ENCODE data around the gene MS4A15.

Gene MS4A15

GRCh38 chr11:60790726-60791125, 34.1 kb downstream of the MS4A15 start:
- H3K4me1 ChIP-seq (ENCODE audit: insufficient read depth, low read length) = no peaks in the 10 kb centered on the region
- H3K36me3 ChIP-seq (ENCODE audit: insufficient read depth, low read length) = no peaks in the 10 kb centered on the region
- H3K9ac ChIP-seq (ENCODE audit: low read depth, low read length) = no peak overlapping the region
- peaks cover 17% of the 10 kb centered on the region for H3K9me3 ChIP-seq (ENCODE audit: control insufficient read depth, insufficient read depth, low read length)

DNA sequence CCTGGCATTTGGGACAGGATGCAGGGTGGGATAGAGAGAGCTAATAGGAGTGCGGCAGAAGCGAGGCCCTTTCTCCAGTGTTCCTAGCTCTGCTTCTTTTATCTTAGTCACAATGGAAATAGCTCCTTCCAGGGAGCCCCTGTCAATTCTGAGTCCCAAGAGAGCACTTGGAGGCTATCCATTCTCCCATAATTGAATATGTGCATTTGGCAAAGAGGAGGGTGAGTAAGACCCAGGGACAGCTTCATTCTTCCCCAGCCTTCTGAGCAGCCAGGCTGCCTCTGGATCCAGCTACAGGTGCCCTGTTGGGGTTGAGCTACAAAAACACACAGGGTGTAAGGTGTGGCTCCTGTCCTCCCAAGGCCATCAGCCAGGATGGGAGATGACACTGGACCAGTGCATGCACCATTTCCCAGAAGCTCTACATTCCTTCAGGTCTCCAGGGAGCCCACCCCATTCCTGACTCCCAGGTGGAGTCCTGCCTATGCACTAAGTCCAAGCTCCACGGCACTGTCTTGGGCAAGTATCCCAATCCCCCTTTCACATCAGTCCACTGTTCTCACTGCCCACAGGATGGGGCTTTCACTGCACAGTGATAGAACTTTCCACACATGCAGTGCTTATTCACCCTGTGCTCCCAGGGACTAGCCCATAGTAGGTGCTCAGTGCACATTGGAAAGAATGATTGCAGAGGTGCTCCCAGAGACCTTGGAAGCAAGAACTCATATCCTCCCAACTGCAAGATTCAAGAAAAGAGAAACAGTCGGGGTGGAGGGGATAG, 34.7 kb downstream of the MS4A15 start:
- no peak overlapping the region for H3K9ac ChIP-seq (ENCODE audit: low read depth, low read length)
- H3K4me1 ChIP-seq (ENCODE audit: insufficient read depth, low read length) = no peaks in the 10 kb centered on the region
- H3K9me3 ChIP-seq (ENCODE audit: control insufficient read depth, insufficient read depth, low read length) = peaks cover 17% of the 10 kb centered on the region
- H3K36me3 ChIP-seq (ENCODE audit: insufficient read depth, low read length) = no peaks in the 10 kb centered on the region

GRCh38 chr11:60792521-60792920, 35.9 kb downstream of the MS4A15 start:
- no peak overlapping the region for H3K9ac ChIP-seq (ENCODE audit: low read depth, low read length)
- H3K36me3 ChIP-seq (ENCODE audit: insufficient read depth, low read length) = no peaks in the 10 kb centered on the region
- peaks cover 17% of the 10 kb centered on the region for H3K9me3 ChIP-seq (ENCODE audit: control insufficient read depth, insufficient read depth, low read length)
- no peaks in the 10 kb centered on the region for H3K4me1 ChIP-seq (ENCODE audit: insufficient read depth, low read length)

- Histone ChIP-seq H3K36me3 (ENCODE audit: insufficient read depth, low read length) (no peaks in the 10 kb centered on the region), H3K4me1 (ENCODE audit: insufficient read depth, low read length) (no peaks in the 10 kb centered on the region), H3K9ac (ENCODE audit: low read depth, low read length) (no peak overlapping the region), H3K9me3 (ENCODE audit: control insufficient read depth, insufficient read depth, low read length) (peaks cover 11% of the 10 kb centered on the region)
Observed at GRCh38 chr11:60795291-60795690, 38.6 kb downstream of the MS4A15 start.

DNA sequence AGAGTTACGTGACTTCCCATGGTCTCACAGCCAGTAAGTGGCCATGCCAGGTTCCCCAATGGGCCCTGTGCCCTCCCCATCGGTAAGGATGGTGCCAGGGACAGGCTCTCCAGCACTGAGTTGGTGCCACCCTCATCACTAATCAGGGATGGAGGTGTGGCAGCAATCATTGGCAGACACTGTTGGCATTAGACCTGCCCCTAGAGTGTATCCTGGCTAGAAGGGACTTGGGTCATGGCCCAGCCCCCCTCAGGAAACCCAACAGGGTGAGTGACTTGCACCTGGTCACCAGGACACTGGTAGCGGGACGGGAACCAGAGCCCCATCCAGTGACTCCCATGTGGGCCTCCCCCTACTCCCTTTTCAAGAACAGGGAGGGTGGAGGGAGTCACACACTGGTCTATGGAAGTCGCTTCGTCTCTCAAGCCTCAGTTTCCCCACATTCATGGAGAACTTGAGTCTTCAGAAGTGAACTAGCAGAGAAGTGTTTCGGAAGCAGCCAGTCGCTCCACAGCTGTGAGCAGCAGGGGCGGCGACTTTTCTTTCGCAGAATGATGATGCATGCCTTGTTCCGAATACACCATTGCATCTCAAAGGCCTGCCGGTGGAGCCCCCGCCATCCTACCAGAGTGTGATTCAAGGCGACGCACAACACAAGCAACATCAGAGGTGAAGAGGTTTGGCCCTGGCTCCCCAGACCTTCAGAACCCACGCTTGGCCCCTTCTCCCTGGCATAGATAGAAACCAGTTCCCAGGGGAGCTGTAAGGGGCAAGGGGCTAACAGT, 41.4 kb downstream of the MS4A15 start:
- Histone ChIP-seq H3K9me3 (ENCODE audit: control insufficient read depth, insufficient read depth, low read length) (no peaks in the 10 kb centered on the region), H3K36me3 (ENCODE audit: insufficient read depth, low read length) (no peaks in the 10 kb centered on the region), H3K4me1 (ENCODE audit: insufficient read depth, low read length) (no peaks in the 10 kb centered on the region), H3K9ac (ENCODE audit: low read depth, low read length) (no peak overlapping the region)

DNA sequence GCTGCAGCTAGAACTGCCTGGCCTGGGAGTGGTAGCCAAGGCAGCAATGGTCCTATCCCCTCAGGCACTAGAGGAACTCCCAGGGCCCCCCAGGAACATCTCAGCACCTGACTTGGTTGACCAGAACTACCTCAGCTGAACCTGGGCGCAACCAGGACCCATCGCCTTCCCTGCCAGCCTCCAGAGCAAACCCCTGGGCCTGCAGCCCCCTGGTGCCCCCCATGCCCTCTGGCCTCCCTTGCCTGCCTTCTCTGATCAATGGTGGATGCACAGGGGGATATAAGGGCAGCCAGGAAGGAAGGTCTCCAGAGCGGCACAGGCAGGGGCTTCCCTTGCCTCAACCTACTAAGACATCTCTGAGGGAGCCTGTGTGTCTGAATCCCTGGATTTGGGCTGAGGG, 42.0 kb downstream of the MS4A15 start:
- no peaks in the 10 kb centered on the region for H3K36me3 ChIP-seq (ENCODE audit: insufficient read depth, low read length)
- H3K9ac ChIP-seq (ENCODE audit: low read depth, low read length) = no peak overlapping the region
- H3K9me3 ChIP-seq (ENCODE audit: control insufficient read depth, insufficient read depth, low read length) = no peaks in the 10 kb centered on the region
- H3K4me1 ChIP-seq (ENCODE audit: insufficient read depth, low read length) = no peaks in the 10 kb centered on the region

DNA sequence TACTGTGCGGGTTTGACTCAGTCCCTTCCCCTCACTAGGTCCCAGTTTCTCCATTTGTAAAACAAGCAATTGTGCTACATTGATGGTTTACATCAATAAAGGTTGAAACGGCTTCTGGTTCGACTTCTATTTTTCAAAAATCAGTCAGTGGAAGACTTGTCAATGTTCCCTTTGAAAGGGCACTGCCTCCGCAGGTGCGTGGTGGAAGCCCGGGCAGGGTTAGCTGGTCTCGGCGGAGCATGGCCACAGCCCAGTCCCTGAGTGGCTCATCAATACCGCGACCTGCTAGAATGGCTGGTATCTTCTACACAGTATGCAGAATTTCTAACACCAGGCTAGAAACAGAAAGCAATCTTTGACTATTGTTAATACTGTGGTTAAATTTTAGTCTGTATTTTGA, 44.5 kb downstream of the MS4A15 start:
- no peaks in the 10 kb centered on the region for H3K4me1 ChIP-seq (ENCODE audit: insufficient read depth, low read length)
- H3K9me3 ChIP-seq (ENCODE audit: control insufficient read depth, insufficient read depth, low read length) = no peaks in the 10 kb centered on the region
- no peaks in the 10 kb centered on the region for H3K36me3 ChIP-seq (ENCODE audit: insufficient read depth, low read length)
- no peak overlapping the region for H3K9ac ChIP-seq (ENCODE audit: low read depth, low read length)

DNA sequence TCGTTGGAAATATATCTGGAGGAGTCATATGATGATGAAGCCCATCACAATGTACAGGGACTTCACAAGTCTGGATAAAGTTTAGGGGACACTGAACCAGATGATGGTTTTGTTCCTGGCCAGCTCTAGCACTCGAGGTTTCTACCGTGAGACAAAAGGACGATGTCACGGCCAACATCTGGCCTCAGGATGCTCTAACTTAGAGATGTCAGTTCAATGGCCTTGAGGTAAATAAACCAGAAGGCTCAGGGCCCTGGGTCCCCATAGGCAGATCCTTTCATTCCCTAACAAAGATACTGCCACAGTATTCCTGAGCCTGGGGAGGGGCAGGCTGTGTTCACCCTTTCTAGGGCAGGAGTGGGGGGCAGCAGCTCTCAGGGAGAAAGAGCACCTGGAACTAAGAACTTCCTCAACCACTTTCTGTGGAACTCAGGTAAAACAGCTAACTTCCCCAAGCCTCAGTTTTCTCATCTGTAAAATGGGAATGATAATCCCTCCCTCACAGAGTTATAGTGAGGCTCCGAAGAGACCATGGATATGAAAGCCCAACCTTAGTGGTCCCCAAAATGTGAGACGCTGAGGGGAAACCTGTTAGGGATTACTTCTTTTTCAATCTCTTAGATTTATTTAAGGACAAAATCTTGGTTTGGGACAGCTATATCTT, 46.7 kb downstream of the MS4A15 start:
- Histone ChIP-seq H3K9ac (ENCODE audit: low read depth, low read length) (no peak overlapping the region), H3K9me3 (ENCODE audit: control insufficient read depth, insufficient read depth, low read length) (no peaks in the 10 kb centered on the region), H3K4me1 (ENCODE audit: insufficient read depth, low read length) (no peaks in the 10 kb centered on the region), H3K36me3 (ENCODE audit: insufficient read depth, low read length) (no peaks in the 10 kb centered on the region)

GRCh38 chr11:60809249-60809648, 52.6 kb downstream of the MS4A15 start:
- H3K4me1 ChIP-seq (ENCODE audit: insufficient read depth, low read length) = no peaks in the 10 kb centered on the region
- H3K9ac ChIP-seq (ENCODE audit: low read depth, low read length) = no peak overlapping the region
- no peaks in the 10 kb centered on the region for H3K9me3 ChIP-seq (ENCODE audit: control insufficient read depth, insufficient read depth, low read length)
- H3K36me3 ChIP-seq (ENCODE audit: insufficient read depth, low read length) = no peaks in the 10 kb centered on the region

DNA sequence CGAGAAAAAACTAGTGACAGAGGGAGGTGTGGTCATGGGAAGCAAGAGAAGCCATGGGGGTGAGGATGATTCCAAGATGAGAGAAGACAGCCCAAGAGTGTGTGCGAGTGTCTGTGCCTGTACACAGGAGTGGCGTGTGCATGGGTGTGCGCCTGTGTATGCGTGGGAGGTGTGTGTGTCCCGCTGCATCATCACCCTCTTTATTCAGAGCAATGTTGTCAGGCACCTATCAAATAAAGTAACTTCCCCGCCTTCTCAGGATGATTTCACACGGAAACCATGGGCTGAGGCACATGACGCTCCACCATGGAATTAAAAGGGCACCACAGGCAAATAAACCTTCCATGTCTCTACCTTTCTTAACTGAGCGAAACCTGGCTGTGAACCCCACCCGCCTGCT, 53.0 kb downstream of the MS4A15 start:
- Histone ChIP-seq H3K36me3 (ENCODE audit: insufficient read depth, low read length) (no peaks in the 10 kb centered on the region), H3K4me1 (ENCODE audit: insufficient read depth, low read length) (no peaks in the 10 kb centered on the region), H3K9ac (ENCODE audit: low read depth, low read length) (no peak overlapping the region), H3K9me3 (ENCODE audit: control insufficient read depth, insufficient read depth, low read length) (no peaks in the 10 kb centered on the region)

DNA sequence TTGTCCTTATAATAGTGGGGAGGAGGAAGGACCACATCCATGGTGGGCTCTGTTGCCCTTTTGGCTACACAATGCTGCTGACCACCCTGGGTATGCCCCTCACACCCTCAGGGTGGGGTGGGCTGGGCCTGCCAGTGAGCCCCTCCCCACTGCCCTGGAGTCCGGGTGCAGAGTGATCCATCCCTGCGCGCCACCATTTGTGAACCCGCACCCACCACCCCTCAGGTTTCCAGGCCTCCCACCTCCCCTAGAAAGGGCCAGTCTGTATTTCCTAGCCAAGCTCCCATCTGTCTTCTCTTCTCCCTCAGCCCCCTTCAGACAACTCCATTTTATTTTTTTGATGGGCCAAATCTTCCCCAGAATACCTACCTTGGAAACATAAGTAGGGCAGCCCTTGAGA, 53.5 kb downstream of the MS4A15 start:
- Histone ChIP-seq H3K36me3 (ENCODE audit: insufficient read depth, low read length) (no peaks in the 10 kb centered on the region), H3K9me3 (ENCODE audit: control insufficient read depth, insufficient read depth, low read length) (no peaks in the 10 kb centered on the region), H3K9ac (ENCODE audit: low read depth, low read length) (no peak overlapping the region), H3K4me1 (ENCODE audit: insufficient read depth, low read length) (no peaks in the 10 kb centered on the region)

DNA sequence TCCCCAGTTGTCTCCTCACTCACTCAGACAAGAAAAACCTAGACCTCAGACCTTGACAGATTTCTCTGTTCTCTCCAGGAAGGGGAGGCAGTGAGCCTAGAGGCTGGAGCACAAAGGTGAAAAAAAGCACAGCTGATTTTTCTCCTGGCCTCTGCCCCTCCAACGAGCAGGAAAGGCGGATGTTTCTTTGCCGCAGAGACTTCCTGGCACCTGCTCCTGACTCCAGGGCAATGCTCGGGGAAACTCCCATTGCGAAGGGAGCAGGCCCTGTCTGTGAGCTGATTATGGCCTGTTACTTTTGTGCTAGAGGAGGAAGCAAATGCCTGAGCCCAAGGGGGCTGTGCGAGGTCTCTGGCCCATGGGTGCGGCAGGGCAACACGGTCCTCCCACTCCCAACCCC, 53.9 kb downstream of the MS4A15 start:
- H3K9ac ChIP-seq (ENCODE audit: low read depth, low read length) = no peak overlapping the region
- H3K4me1 ChIP-seq (ENCODE audit: insufficient read depth, low read length) = no peaks in the 10 kb centered on the region
- no peaks in the 10 kb centered on the region for H3K36me3 ChIP-seq (ENCODE audit: insufficient read depth, low read length)
- no peaks in the 10 kb centered on the region for H3K9me3 ChIP-seq (ENCODE audit: control insufficient read depth, insufficient read depth, low read length)

- Histone ChIP-seq H3K9me3 (ENCODE audit: control insufficient read depth, insufficient read depth, low read length) (no peaks in the 10 kb centered on the region; the same call in none of the 2 replicates), H3K36me3 (ENCODE audit: insufficient read depth, low read length) (no peaks in the 10 kb centered on the region), H3K9ac (ENCODE audit: low read depth, low read length) (no peak overlapping the region), H3K4me1 (ENCODE audit: insufficient read depth, low read length) (no peaks in the 10 kb centered on the region)
Observed at GRCh38 chr11:60813324-60813723, 56.7 kb downstream of the MS4A15 start.

DNA sequence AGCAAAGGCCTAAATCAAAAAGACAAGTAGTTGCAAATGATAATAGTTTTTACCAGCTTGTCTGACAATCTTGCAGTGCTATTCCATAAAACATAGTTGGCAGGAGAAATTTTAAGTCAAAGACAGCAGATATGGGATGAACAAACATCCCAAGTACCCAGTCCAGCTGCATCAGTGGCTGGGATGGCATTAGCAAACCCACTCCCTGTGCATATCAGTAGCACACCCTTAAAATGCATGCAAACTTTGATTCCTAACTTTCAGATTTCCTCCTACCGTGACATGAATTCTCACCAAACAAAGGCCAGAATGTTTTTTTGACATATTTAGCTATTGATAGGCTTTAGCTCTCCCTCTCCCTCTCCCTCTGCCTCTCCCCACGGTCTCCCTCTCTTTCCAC, 57.4 kb downstream of the MS4A15 start:
- H3K9me3 ChIP-seq (ENCODE audit: control insufficient read depth, insufficient read depth, low read length) = no peaks in the 10 kb centered on the region; the same call in none of the 2 replicates
- no peaks in the 10 kb centered on the region for H3K4me1 ChIP-seq (ENCODE audit: insufficient read depth, low read length)
- no peak overlapping the region for H3K9ac ChIP-seq (ENCODE audit: low read depth, low read length)
- H3K36me3 ChIP-seq (ENCODE audit: insufficient read depth, low read length) = no peaks in the 10 kb centered on the region

Data from ES-I3 (cell line).